GM21723 (cell line): ENCODE data around the gene PELI2.
"Not testable (repeated sequence)": the region's sequence is repeated elsewhere in the genome, so short reads cannot be mapped to it uniquely, and the experiment has no call there.

Experiments
- ATAC-seq: cut with Tn5 transposase; IDR thresholded peaks from one replicate; pipeline ENCODE4 v1.9.1; 2021; ENCODE audit warnings: mild to moderate bottlenecking, moderate library complexity; ENCODE audit not compliant: unreplicated experiment

The PELI2 gene

GRCh38 chr14:56138928-56139327 lies 20.7 kb downstream of the PELI2 start:
- no peak for ATAC-seq

- ATAC-seq, result no peak
Measured at GRCh38 chr14:56142314-56142713, 24.1 kb downstream of the PELI2 start.

- ATAC-seq, result no peak
Measured at GRCh38 chr14:56143025-56143424, 24.8 kb downstream of the PELI2 start.

- ATAC-seq, result no peak
Measured at GRCh38 chr14:56144176-56144575, 26.0 kb downstream of the PELI2 start.

GRCh38 chr14:56145181-56145769 lies 27.1 kb downstream of the PELI2 start:
- ATAC-seq, result no peak

GRCh38 chr14:56145965-56146364 lies 27.8 kb downstream of the PELI2 start:
- no peak for ATAC-seq

GRCh38 chr14:56147449-56147848 lies 29.2 kb downstream of the PELI2 start:
- no peak for ATAC-seq

- ATAC-seq, result no peak
Measured at GRCh38 chr14:56147986-56148901, 30.0 kb downstream of the PELI2 start.

- no peak for ATAC-seq
Measured at GRCh38 chr14:56149151-56149550, 30.9 kb downstream of the PELI2 start.

GRCh38 chr14:56149995-56150394 lies 31.8 kb downstream of the PELI2 start:
- ATAC-seq, result no peak

- no peak for ATAC-seq
Measured at GRCh38 chr14:56150645-56151345, 32.6 kb downstream of the PELI2 start.

- ATAC-seq, result no peak
Measured at GRCh38 chr14:56152221-56152620, 34.0 kb downstream of the PELI2 start.

- ATAC-seq, result no peak
Measured at GRCh38 chr14:56153267-56153666, 35.1 kb downstream of the PELI2 start.

- no peak for ATAC-seq
Measured at GRCh38 chr14:56154321-56154720, 36.1 kb downstream of the PELI2 start.

- no peak for ATAC-seq
Measured at GRCh38 chr14:56156096-56156495, 37.9 kb downstream of the PELI2 start.

GRCh38 chr14:56159066-56159465 lies 40.9 kb downstream of the PELI2 start:
- no peak for ATAC-seq

- no peak for ATAC-seq
Measured at GRCh38 chr14:56160088-56160487, 41.9 kb downstream of the PELI2 start.

GRCh38 chr14:56161658-56162057 lies 43.4 kb downstream of the PELI2 start:
- ATAC-seq, result no peak

GRCh38 chr14:56162476-56162875 lies 44.3 kb downstream of the PELI2 start:
- no peak for ATAC-seq

GRCh38 chr14:56166579-56166978 lies 48.4 kb downstream of the PELI2 start:
- ATAC-seq, result not testable (repeated sequence)

GRCh38 chr14:56168007-56168616 lies 49.9 kb downstream of the PELI2 start:
- ATAC-seq, result no peak
